PFSK-1 (cell line): ENCODE measurements around the gene NANOS2.

Source experiments
- FOXP2 ChIP-seq: optimal IDR thresholded peaks from 2 replicates; pipeline ENCODE3; 2011; ENCODE audit warnings: borderline replicate concordance, control low read depth, inconsistent platforms; ENCODE audit not compliant: insufficient read depth; ENCODE audit errors: extremely low read length, extremely low read depth
- POLR2AphosphoS5 ChIP-seq: IDR thresholded peaks from 2 replicates; pipeline ENCODE4 v1.6.1; 2012; ENCODE audit warnings: low read depth, mild to moderate bottlenecking, control low read depth, low read length, moderate library complexity
- SIN3A ChIP-seq: IDR thresholded peaks from 2 replicates; pipeline ENCODE4 v1.6.1; 2012; ENCODE audit warnings: mild to moderate bottlenecking, low read length, moderate library complexity, borderline replicate concordance; ENCODE audit not compliant: insufficient read depth
- TAF1 ChIP-seq: IDR thresholded peaks from 2 replicates; pipeline ENCODE4 v1.6.1; 2012; ENCODE audit warnings: low read length, control low read depth, borderline replicate concordance; ENCODE audit not compliant: insufficient read depth
- TF ChIP-seq, protein P1 (sequence below), 2 experiments: IDR thresholded peaks; 2 replicates each; pipeline versions ENCODE4 v1.6.1 to v1.8.0; 2011 to 2012; ENCODE audit warnings: low read depth in 2 of 2, low read length in 2 of 2, control low read depth in 1 of 2, inconsistent platforms in 1 of 2, mild to moderate bottlenecking in 1 of 2, moderate library complexity in 1 of 2; ENCODE audit not compliant: insufficient read depth in 1 of 2

NANOS2 gene

DNA sequence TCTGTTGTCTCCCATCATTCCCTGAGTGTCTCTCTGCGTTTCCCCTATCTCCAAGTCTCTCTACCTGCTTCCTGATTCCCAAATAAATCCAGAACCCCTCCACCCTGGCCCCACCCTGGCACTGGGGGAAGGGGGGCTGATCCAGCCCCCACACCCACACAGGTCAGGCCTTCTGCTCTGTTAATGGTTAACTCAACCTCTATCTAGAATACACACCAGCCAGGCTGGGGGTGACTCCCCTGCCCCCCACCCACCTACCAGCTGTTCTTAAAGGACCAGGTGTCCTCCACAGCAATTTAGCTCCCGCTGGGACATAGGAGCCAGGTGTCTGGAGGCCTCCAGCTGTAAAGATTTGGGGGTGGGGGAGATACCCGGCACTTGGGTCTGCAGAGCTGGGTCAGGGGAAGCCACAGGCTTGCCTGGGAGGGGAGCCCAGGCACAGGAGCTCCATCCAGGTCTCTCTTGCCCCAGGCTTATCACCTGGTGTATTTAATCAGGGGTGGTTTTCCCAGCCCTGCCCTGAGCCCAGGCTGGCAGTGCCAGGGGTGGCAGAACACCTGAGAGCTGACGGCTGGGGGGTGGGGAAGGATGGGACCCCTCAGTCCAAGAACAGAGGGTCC is 32.6 kb downstream of the NANOS2 start:
- TF ChIP-seq, protein P1, sequence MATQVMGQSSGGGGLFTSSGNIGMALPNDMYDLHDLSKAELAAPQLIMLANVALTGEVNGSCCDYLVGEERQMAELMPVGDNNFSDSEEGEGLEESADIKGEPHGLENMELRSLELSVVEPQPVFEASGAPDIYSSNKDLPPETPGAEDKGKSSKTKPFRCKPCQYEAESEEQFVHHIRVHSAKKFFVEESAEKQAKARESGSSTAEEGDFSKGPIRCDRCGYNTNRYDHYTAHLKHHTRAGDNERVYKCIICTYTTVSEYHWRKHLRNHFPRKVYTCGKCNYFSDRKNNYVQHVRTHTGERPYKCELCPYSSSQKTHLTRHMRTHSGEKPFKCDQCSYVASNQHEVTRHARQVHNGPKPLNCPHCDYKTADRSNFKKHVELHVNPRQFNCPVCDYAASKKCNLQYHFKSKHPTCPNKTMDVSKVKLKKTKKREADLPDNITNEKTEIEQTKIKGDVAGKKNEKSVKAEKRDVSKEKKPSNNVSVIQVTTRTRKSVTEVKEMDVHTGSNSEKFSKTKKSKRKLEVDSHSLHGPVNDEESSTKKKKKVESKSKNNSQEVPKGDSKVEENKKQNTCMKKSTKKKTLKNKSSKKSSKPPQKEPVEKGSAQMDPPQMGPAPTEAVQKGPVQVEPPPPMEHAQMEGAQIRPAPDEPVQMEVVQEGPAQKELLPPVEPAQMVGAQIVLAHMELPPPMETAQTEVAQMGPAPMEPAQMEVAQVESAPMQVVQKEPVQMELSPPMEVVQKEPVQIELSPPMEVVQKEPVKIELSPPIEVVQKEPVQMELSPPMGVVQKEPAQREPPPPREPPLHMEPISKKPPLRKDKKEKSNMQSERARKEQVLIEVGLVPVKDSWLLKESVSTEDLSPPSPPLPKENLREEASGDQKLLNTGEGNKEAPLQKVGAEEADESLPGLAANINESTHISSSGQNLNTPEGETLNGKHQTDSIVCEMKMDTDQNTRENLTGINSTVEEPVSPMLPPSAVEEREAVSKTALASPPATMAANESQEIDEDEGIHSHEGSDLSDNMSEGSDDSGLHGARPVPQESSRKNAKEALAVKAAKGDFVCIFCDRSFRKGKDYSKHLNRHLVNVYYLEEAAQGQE (IDR thresholded peaks at IDR 0.05; ENCODE audit: insufficient read depth in 1 of 2, low read depth in 2 of 2, low read length in 2 of 2) = no peak
- TF ChIP-seq TAF1 (no peak), POLR2AphosphoS5 (no peak), SIN3A (no peak), FOXP2 (no peak)

GRCh38 chr19:45881082-45881908 is 33.3 kb downstream of the NANOS2 start:
- TF ChIP-seq POLR2AphosphoS5 (no peak), SIN3A (no peak), TAF1 (no peak), FOXP2 (no peak)
- TF ChIP-seq, protein P1 (IDR thresholded peaks at IDR 0.05; ENCODE audit: insufficient read depth in 1 of 2, low read depth in 2 of 2, low read length in 2 of 2) = no peak

DNA sequence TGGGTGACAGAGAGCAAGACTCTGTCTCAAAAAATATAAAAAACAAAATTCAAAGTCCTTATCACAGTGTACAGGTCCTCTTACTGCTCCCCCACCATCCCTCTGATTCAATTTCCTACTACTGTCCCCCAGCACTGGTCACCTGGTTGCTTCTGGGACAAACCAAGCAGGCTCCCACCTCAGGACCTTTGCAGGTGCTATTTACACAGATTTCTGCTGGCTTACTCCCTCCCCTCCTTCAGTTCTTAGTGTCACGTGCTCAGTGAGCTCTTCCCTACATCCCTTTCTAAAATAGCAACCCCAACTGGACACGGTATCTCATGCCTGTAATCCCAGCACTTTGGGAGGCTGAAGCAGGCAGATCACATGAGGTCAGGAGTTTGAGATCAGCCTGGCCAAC is 34.6 kb downstream of the NANOS2 start:
- TF ChIP-seq SIN3A (no peak), TAF1 (no peak), FOXP2 (no peak), POLR2AphosphoS5 (no peak)
- TF ChIP-seq, protein P1 (IDR thresholded peaks at IDR 0.05; ENCODE audit: insufficient read depth in 1 of 2, low read depth in 2 of 2, low read length in 2 of 2) = no peak

DNA sequence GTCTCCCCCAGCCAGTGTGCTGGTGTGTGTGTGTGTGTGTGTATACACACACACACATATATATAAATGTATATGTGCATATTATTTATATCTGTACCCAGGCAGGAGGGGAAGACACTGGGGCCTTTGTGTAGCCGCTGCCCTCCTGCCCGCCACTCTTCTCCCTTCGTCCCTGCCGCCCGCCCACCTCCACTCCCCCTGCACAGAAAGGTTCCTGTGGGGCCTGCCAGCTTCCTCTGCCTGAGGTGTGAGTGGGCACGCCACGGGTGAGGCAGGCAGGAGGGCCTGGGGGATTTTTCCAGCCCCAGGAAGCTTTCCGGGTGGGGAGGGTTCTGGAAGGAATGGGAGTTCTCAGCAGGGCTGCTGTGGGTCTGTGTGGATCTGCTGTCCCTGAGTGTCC is 35.5 kb downstream of the NANOS2 start:
- TF ChIP-seq SIN3A (no peak), TAF1 (no peak)

DNA sequence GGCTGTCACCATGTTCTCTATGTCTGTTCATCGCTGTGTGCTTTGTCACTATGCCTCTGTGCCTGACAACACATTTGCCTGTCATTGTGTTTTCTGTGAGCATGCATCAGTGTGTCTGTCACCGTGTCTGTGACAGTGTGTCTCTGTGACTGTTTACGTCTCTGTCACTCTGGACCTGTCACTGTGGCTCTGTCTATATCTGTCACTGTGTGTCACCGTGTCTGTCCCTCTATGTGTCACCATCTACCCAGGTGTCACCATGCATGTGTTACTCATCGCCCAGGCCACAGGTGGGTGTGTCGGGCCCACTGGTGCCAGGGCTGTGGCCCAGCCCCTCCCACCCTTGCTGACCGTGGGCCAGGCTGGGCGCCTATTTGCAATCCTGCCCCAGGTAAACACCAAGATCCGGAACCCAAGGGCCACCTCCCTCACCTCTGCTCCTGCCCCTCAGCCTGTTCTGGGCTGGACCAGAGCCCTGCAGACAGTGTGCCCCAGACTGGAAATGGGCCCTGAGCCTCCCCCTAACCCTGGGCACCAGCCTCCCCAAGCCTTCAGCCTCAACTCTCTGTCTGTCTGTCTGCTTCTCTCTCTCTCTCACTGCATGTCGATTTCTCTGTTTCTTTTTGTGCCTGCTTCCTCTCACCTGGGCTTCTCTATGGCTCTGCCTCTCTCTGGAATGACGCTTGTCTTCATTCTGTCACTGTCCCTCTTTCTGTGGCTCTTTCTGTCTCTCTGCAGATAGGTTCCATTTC is 36.4 kb downstream of the NANOS2 start:
- no peak for TF ChIP-seq POLR2AphosphoS5
- no peak for TF ChIP-seq SIN3A
